ENCODE results near the gene GABARAP. TPM values are rescaled to one million over a fixed set of nuclear protein-coding genes. Genes with fewer than 3 reads are reported as not detected.

The GABARAP gene
- total RNA-seq, 1 experiment from 2014 or later: 188 TPM

DNA sequence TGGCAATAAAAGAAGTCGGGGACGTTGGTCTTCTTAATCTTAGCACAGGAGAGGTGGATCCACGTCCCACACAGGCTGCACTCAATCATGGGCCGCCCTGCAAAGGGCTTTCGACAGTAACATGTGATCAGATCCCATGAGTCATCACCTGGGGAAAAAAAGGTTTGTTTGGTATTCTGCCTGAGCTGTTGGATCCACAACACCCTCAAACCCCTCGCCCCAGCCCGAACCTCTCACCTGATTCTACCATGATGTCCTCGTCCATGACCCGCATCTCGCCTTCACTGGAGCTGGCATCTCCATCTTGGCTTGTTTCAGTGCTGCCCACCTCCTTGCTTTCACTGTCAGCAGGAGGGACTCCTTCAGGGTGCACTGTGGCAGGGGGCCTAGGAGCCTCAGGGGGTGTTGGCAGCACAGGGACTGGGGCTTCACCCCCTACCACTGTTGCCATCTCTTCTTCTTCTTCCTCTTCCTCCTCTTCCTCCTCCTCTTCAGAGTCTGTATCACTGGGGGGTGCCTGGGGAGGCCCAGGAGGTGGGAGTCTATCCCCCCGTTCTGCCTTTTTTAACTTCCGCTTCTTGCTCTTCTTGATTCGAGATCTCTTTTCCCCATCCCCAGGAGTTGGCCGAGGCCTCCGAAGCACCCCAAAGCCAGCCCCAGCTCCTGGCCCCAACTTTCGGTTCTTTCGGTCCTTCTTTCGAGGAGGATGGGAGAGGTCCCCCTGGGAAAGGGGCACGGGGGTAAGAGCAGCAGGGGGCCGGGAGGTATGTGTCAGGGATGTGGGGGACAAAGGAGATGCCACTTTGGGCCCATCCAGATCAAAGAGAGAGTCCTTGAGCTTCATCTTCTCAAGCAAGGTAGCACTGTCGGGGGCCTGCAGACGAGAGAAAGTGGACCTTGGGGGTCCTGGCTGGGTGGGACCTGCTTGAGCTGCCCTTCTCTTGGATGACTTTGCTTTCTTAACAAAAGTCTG is 6.3 kb downstream of the GABARAP start:
- CTCF ChIA-PET: no interaction called here

DNA sequence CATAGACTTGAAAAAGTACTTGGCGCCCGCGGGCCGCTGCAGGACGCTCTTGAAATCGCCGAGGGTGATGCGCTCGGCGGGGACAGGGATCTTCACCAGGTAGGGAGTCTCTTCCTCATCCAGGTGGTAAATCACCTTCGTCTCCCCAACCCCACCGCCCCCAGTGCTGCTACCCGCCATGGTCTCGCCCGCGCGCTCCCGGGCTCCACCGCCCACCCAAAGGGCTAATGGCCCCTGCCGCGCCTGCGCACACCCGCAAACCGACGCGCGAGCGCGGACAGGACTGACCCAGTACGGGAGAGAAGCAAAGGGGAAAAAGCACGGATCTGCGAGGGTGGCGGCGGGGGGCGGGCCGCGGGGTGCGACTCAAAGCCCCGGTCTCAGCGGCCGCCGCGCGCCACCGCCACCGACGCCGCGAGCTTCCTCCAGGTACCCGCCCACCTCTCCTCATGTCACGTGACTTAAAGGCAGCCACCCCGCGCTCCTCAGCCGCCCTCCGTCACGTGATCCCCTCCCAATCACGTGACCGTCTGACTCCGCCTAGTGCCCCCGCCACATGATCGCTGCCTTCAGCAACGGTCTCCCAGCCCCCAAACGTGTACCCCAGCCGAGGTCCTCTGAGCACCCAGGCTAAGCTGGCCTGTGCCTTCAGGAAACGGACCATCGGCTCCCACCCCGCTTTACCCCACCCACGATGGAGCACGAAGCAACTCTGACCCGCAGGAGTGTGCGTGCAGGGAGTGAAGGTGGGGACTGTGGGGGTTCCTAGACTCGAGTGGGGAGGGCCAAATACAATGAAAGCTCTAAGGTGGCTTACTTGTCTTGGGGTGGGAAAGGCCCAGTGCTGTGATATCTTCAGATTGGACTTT is 7.9 kb downstream of the GABARAP start, which contains the start of gene DVL2:
DVL2 (minus strand) TSS at position 435 of the 869 bp plus-strand sequence; CDS start at position 180, 255 bp downstream.
- BruUV-seq (replicated peaks): no TSS peak

More for the DNA sequence above, 6.3 kb downstream of the GABARAP start:
- Mint-ChIP-seq H3K27ac (ENCODE audit: unreplicated experiment) (no peak overlapping the region), H3K36me3 (ENCODE audit: insufficient read depth, unreplicated experiment) (peaks cover 91% of the 10 kb centered on the region), H3K27me3 (ENCODE audit: unreplicated experiment) (no peaks in the 10 kb centered on the region), H3K4me3 (ENCODE audit: low read depth, unreplicated experiment) (peak overlapping the region; percentile 82), H3K4me1 (ENCODE audit: low read depth, unreplicated experiment) (peaks cover 48% of the 10 kb centered on the region), H3K9me3 (ENCODE audit: low read depth, unreplicated experiment) (no peaks in the 10 kb centered on the region)
- no peak for DNase-seq
- intact Hi-C loops (cut with micrococcal nuclease; ENCODE audit: unreplicated experiment): no loop called here
- TF ChIP-seq CTCF (IDR thresholded peaks at IDR 0.05; ENCODE audit: unreplicated experiment): no peak
- BruUV-seq (replicated peaks): TSS peak; percentile 3

DNA sequence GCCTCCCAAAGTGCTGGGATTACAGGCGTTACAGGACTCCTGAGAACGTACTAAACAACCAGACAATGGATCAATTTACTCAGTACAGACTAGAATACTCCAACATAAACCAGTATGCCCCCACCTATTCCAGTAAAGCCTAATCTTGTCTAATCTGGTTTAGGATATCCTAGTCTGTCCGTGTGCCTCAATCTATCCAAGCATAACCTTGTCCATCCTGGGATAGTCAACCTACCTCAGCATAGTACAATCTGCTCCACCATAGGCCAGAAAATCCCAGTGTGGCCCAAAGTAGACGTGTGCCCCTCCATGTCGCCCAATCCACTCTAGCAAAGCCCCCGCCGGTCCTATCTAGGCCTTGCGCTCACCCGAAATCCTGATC is 8.6 kb downstream of the GABARAP start:
- no TSS peak for BruUV-seq (replicated peaks)
- H3K4me1 Mint-ChIP-seq (ENCODE audit: low read depth, unreplicated experiment): peaks cover 41% of the 10 kb centered on the region
- intact Hi-C loops (cut with micrococcal nuclease; ENCODE audit: unreplicated experiment): no loop called here
- peak overlapping the region; percentile 95 for H3K27ac Mint-ChIP-seq (ENCODE audit: unreplicated experiment)
- H3K4me3 Mint-ChIP-seq (ENCODE audit: low read depth, unreplicated experiment): peak overlapping the region; percentile 82
- no peaks in the 10 kb centered on the region for H3K27me3 Mint-ChIP-seq (ENCODE audit: unreplicated experiment)
- H3K9me3 Mint-ChIP-seq (ENCODE audit: low read depth, unreplicated experiment): no peaks in the 10 kb centered on the region
- TF ChIP-seq CTCF (IDR thresholded peaks at IDR 0.05; ENCODE audit: unreplicated experiment): no peak
- DNase-seq: no peak
- CTCF ChIA-PET: interaction anchor here (0.7 to 1.8 kb wide), 2 partner anchors 13 to 188 kb away, joined by 3 to 5 read pairs; no protein-coding TSS in a partner anchor
- H3K36me3 Mint-ChIP-seq (ENCODE audit: insufficient read depth, unreplicated experiment): peaks cover 68% of the 10 kb centered on the region

More for the DNA sequence above, 7.9 kb downstream of the GABARAP start, which contains the start of gene DVL2:
- peaks cover 41% of the 10 kb centered on the region for H3K4me1 Mint-ChIP-seq (ENCODE audit: low read depth, unreplicated experiment)
- H3K9me3 Mint-ChIP-seq (ENCODE audit: low read depth, unreplicated experiment): no peaks in the 10 kb centered on the region
- TF ChIP-seq CTCF (IDR thresholded peaks at IDR 0.05; ENCODE audit: unreplicated experiment): no peak
- peak; percentile 91 for DNase-seq
- H3K27me3 Mint-ChIP-seq (ENCODE audit: unreplicated experiment): no peaks in the 10 kb centered on the region
- H3K4me3 Mint-ChIP-seq (ENCODE audit: low read depth, unreplicated experiment): peak within 1 kb of the TSS; percentile 82
- intact Hi-C loops (cut with micrococcal nuclease; ENCODE audit: unreplicated experiment): no loop called here
- peak within 1 kb of the TSS; percentile 95 for H3K27ac Mint-ChIP-seq (ENCODE audit: unreplicated experiment)
- CTCF ChIA-PET: interaction anchor here (0.7 to 1.8 kb wide), 3 partner anchors 14 to 188 kb away, joined by 3 to 5 read pairs (median 3); partner anchors contain the start of genes ACADVL and DLG4
- H3K36me3 Mint-ChIP-seq (ENCODE audit: insufficient read depth, unreplicated experiment): peaks cover 74% of the 10 kb centered on the region

- peak overlapping the region; percentile 82 for H3K4me3 Mint-ChIP-seq (ENCODE audit: low read depth, unreplicated experiment)
- intact Hi-C loops (cut with micrococcal nuclease; ENCODE audit: unreplicated experiment): no loop called here
- CTCF ChIA-PET: interaction anchor here (0.8 kb wide), 1 partner anchor 1691 kb away, joined by 3 read pairs; no protein-coding TSS in a partner anchor
- DNase-seq: no peak
- H3K9me3 Mint-ChIP-seq (ENCODE audit: low read depth, unreplicated experiment): no peaks in the 10 kb centered on the region
- TSS peak; percentile 20 for BruUV-seq (replicated peaks)
- H3K27ac Mint-ChIP-seq (ENCODE audit: unreplicated experiment): no peak overlapping the region
- TF ChIP-seq CTCF (IDR thresholded peaks at IDR 0.05; ENCODE audit: unreplicated experiment): no peak
- H3K27me3 Mint-ChIP-seq (ENCODE audit: unreplicated experiment): no peaks in the 10 kb centered on the region
- H3K36me3 Mint-ChIP-seq (ENCODE audit: insufficient read depth, unreplicated experiment): peaks cover 63% of the 10 kb centered on the region
- H3K4me1 Mint-ChIP-seq (ENCODE audit: low read depth, unreplicated experiment): peaks cover 38% of the 10 kb centered on the region
These were observed 10.1 kb downstream of the GABARAP start for GRCh38 chr17:7232114-7232513.

Data from Calu3 (cell line).